Loucy (cell line): ENCODE results near the gene MAPK1.
"Not testable (repeated sequence)": the region's sequence is repeated elsewhere in the genome, so short reads cannot be mapped to it uniquely, and the experiment has no call there.

ENCODE experiments used
- H2AFZ ChIP-seq: fragments of 200-600 bp; sonication (generic); 2 replicates; pipeline ENCODE4 v1.6.0; 2016; ENCODE audit warnings: antibody characterized with exemption, mild to moderate bottlenecking, low read length, moderate library complexity
- H3F3A ChIP-seq: fragments of 200-600 bp; 2 replicates; pipeline ENCODE4 v1.6.0; 2016; ENCODE audit warnings: antibody characterized with exemption, low read depth, mild to moderate bottlenecking
- H3K27me3 ChIP-seq: fragments of 200-600 bp; sonication (generic); 2 replicates; pipeline ENCODE4 v1.6.1; 2014; ENCODE audit warnings: low read length, mild to moderate bottlenecking; ENCODE audit not compliant: insufficient read depth, poor library complexity, severe bottlenecking
- H3K36me3 ChIP-seq: fragments of 200-600 bp; sonication (generic); 2 replicates; pipeline ENCODE4 v1.6.1; 2016; ENCODE audit warnings: low read length; ENCODE audit not compliant: insufficient read depth
- H3K4me1 ChIP-seq: fragments of 200-600 bp; sonication (generic); 2 replicates; pipeline ENCODE4 v1.5.1; 2014; ENCODE audit warnings: low read length, mild to moderate bottlenecking; ENCODE audit not compliant: insufficient read depth, poor library complexity, severe bottlenecking
- H3K4me2 ChIP-seq: fragments of 200-600 bp; sonication (generic); 2 replicates; pipeline ENCODE4 v1.6.0; 2014; ENCODE audit warnings: antibody characterized with exemption, low read length, low read depth, mild to moderate bottlenecking; ENCODE audit not compliant: poor library complexity, severe bottlenecking
- H3K4me3 ChIP-seq: fragments of 200-600 bp; sonication (generic); 2 replicates; pipeline ENCODE4 v1.5.1; 2014; ENCODE audit warnings: low read length, mild to moderate bottlenecking, mixed read lengths; ENCODE audit not compliant: poor library complexity, severe bottlenecking
- H3K79me2 ChIP-seq: fragments of 200-600 bp; sonication (generic); 2 replicates; pipeline ENCODE4 v1.6.1; 2014; ENCODE audit warnings: low read length; ENCODE audit not compliant: insufficient read depth
- H3K9ac ChIP-seq: fragments of 200-600 bp; sonication (generic); 2 replicates; pipeline ENCODE4 v1.6.0; 2014; ENCODE audit warnings: mild to moderate bottlenecking, low read depth, low read length, moderate library complexity; ENCODE audit not compliant: poor library complexity, severe bottlenecking
- H3K9me2 ChIP-seq: fragments of 200-600 bp; sonication (generic); replicated peaks from 2 replicates; pipeline ENCODE4 v1.6.1; 2016; ENCODE audit warnings: low read depth, low read length, mixed read lengths
- H3K9me3 ChIP-seq: fragments of 200-600 bp; sonication (generic); 2 replicates; pipeline ENCODE4 v1.6.1; 2014; ENCODE audit warnings: mild to moderate bottlenecking, antibody characterized with exemption, low read length, low read depth; ENCODE audit not compliant: insufficient read depth
- H4K20me1 ChIP-seq: fragments of 200-600 bp; sonication (generic); 2 replicates; pipeline ENCODE4 v1.6.0; 2014; ENCODE audit warnings: antibody characterized with exemption, low read length, mild to moderate bottlenecking; ENCODE audit not compliant: insufficient read depth, poor library complexity, severe bottlenecking
- EZH2phosphoT487 ChIP-seq: fragments of 200-600 bp; IDR thresholded peaks from 2 replicates; pipeline ENCODE4 v1.6.1; 2018; ENCODE audit warnings: antibody characterized with exemption, mild to moderate bottlenecking, moderate library complexity, borderline replicate concordance
- TF ChIP-seq, protein P1 (sequence below): fragments of 200-600 bp; sonication (generic); conservative IDR thresholded peaks from 2 replicates; pipeline ENCODE4 v1.5.1; 2014; ENCODE audit warnings: mild to moderate bottlenecking, antibody characterized with exemption, low read length

MAPK1 gene

GRCh38 chr22:21909871-21910270 is 42.4 kb upstream of the MAPK1 start:
- Histone ChIP-seq H3K4me3 (no peak overlapping the region), H3K4me2 (no peak overlapping the region), H3K27me3 (no peaks in the 10 kb centered on the region), H3K4me1 (no peaks in the 10 kb centered on the region), H2AFZ (no peak overlapping the region), H3K79me2 (no peaks in the 10 kb centered on the region), H3K36me3 (no peaks in the 10 kb centered on the region), H3F3A (no peaks in the 10 kb centered on the region), H3K9ac (no peak overlapping the region), H3K9me2 (no peaks in the 10 kb centered on the region), H4K20me1 (no peaks in the 10 kb centered on the region), H3K9me3 (no peaks in the 10 kb centered on the region)
- TF ChIP-seq EZH2phosphoT487, result no peak
- TF ChIP-seq, protein P1, sequence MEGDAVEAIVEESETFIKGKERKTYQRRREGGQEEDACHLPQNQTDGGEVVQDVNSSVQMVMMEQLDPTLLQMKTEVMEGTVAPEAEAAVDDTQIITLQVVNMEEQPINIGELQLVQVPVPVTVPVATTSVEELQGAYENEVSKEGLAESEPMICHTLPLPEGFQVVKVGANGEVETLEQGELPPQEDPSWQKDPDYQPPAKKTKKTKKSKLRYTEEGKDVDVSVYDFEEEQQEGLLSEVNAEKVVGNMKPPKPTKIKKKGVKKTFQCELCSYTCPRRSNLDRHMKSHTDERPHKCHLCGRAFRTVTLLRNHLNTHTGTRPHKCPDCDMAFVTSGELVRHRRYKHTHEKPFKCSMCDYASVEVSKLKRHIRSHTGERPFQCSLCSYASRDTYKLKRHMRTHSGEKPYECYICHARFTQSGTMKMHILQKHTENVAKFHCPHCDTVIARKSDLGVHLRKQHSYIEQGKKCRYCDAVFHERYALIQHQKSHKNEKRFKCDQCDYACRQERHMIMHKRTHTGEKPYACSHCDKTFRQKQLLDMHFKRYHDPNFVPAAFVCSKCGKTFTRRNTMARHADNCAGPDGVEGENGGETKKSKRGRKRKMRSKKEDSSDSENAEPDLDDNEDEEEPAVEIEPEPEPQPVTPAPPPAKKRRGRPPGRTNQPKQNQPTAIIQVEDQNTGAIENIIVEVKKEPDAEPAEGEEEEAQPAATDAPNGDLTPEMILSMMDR, result no peak

GRCh38 chr22:21907638-21908522 is 40.4 kb upstream of the MAPK1 start:
- Histone ChIP-seq H3K27me3 (no peaks in the 10 kb centered on the region), H4K20me1 (no peaks in the 10 kb centered on the region), H2AFZ (no peak overlapping the region)

DNA sequence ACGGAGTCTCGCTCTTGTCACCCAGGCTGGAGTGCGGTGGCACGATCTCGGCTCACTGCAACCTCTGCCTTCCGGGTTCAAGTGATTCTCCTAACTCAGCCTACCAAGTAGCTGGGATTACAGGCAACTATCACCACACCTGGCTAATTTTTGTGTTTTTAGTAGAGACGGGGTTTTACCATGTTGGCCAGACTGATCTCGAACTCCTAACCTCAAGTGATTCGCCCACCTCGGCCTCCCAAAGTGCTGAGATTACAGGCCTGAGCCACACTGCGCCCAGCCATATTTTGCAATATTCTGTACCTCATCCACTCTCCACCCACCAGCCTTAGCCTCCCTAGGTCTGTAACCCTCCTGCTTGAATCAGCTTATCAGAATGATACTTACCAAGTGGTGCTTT is 37.8 kb upstream of the MAPK1 start:
- not testable (repeated sequence) for H3K4me3 ChIP-seq, H3K4me1 ChIP-seq, H3F3A ChIP-seq, H2AFZ ChIP-seq, H4K20me1 ChIP-seq, H3K9me2 ChIP-seq, H3K4me2 ChIP-seq, H3K79me2 ChIP-seq, H3K9me3 ChIP-seq, H3K27me3 ChIP-seq, H3K9ac ChIP-seq, H3K36me3 ChIP-seq

More at GRCh38 chr22:21907638-21908522, 40.4 kb upstream of the MAPK1 start:
- Histone ChIP-seq H3K9ac (no peak overlapping the region), H3K4me2 (no peak overlapping the region), H3K36me3 (no peaks in the 10 kb centered on the region), H3K9me3 (no peaks in the 10 kb centered on the region), H3K4me3 (no peak overlapping the region), H3K79me2 (no peaks in the 10 kb centered on the region), H3F3A (no peaks in the 10 kb centered on the region), H3K9me2 (no peaks in the 10 kb centered on the region), H3K4me1 (no peaks in the 10 kb centered on the region)
- TF ChIP-seq, protein P1, result no peak
- TF ChIP-seq EZH2phosphoT487, result no peak
